GM12878 (cell line): Measurements from ENCODE around the gene DDX39B. TPM values are rescaled to one million over a fixed set of nuclear protein-coding genes. Genes with fewer than 3 reads are reported as not detected.
A peak's percentile ranks its signal among the peaks of the same experiment; 100 is the strongest.

ENCODE experiments used
- IKZF2 ChIP-seq, 2 experiments: fragments of 450-650 bp; IDR thresholded peaks; 2 replicates each; pipeline ENCODE4 v1.6.1; 2017; ENCODE audit warnings: mild to moderate bottlenecking in 2 of 2, moderate library complexity in 2 of 2
- KAT2A ChIP-seq: conservative IDR thresholded peaks from 2 replicates; pipeline ENCODE4 v1.6.1; 2011; ENCODE audit warnings: low read depth, low read length; ENCODE audit not compliant: control insufficient read depth
- NFXL1 ChIP-seq: fragments of 450-650 bp; IDR thresholded peaks from 2 replicates; pipeline ENCODE4 v1.6.1; 2017; ENCODE audit warnings: antibody characterized with exemption, mild to moderate bottlenecking, borderline replicate concordance
- PAX5 ChIP-seq: IDR thresholded peaks from 2 replicates; pipeline ENCODE4 v1.6.1; 2011; ENCODE audit warnings: low read depth, low read length, borderline replicate concordance
- POLR2A ChIP-seq: IDR thresholded peaks from 2 replicates; pipeline ENCODE4 v1.6.1; 2011; ENCODE audit warnings: low read depth, mild to moderate bottlenecking, low read length
- TAF1 ChIP-seq: IDR thresholded peaks from 2 replicates; pipeline ENCODE4 v1.6.1; 2011; ENCODE audit warnings: mild to moderate bottlenecking, low read depth, low read length, borderline replicate concordance
- ZZZ3 ChIP-seq: IDR thresholded peaks from 2 replicates; pipeline ENCODE4 v1.6.1; 2011; ENCODE audit warnings: low read depth; ENCODE audit not compliant: control insufficient read depth, insufficient read length
- polyA plus RNA-seq, 11 experiments: library from polyadenylated mRNA; depleted of rRNA in 4 of 11; unstranded in 6 of 11; stranded (reverse) in 5 of 11; fragments of >200 nt; fragmentation: Nextera tagmentation in 4 of 11; fragmentation: Illumina TruSeq in 1 of 11; extraction: Ambion mirVana in 4 of 11; extraction: Trizol in 1 of 11; gene quantifications; 1 replicate in 1 of 11; 2 replicates in 10 of 11; pipeline versions ENCODE4 v1.2.1 to v1.2.3, GENCODE V29; 2011 to 2016; ENCODE audit warnings: inconsistent platforms in 2 of 11, missing spikeins in 2 of 11, low read depth in 1 of 11
- total RNA-seq, 4 experiments: library from RNA; depleted of rRNA in 3 of 4; stranded (reverse); fragments of >200 nt in 3 of 4; fragmentation: Illumina TruSeq in 1 of 4; extraction: Trizol in 1 of 4; gene quantifications; 2 replicates each; pipeline versions ENCODE4 v1.2.1 to v1.2.3, GENCODE V29; 2013 to 2021
- TF ChIP-seq, protein P1 (sequence below): fragments of 150-350 bp; IDR thresholded peaks from 2 replicates; pipeline ENCODE4 v1.6.1; 2014; ENCODE audit warnings: mild to moderate bottlenecking, low read depth, low read length
- TF ChIP-seq, protein P2 (sequence below): IDR thresholded peaks from 2 replicates; pipeline ENCODE4 v1.6.1; 2012; ENCODE audit warnings: low read depth, low read length, improper control_type of control experiment
- TF ChIP-seq, protein P3 (sequence below): fragments of 450-650 bp; IDR thresholded peaks from 2 replicates; pipeline ENCODE4 v1.6.1; 2017; ENCODE audit warnings: mild to moderate bottlenecking, moderate library complexity
- TF ChIP-seq, protein P4 (sequence below): fragments of 450-650 bp; IDR thresholded peaks from 2 replicates; pipeline ENCODE4 v1.6.1; 2016; ENCODE audit warnings: mild to moderate bottlenecking, moderate library complexity, borderline replicate concordance
- TF ChIP-seq, protein P5 (sequence below): fragments of 450-650 bp; IDR thresholded peaks from 2 replicates; pipeline ENCODE4 v1.6.1; 2017; ENCODE audit warnings: mild to moderate bottlenecking, moderate library complexity

Gene DDX39B
- total and polyA plus RNA-seq, 10 of the 15 experiments (the other 5 are each of a cell fraction or from before 2014, with no cell fraction given): 271 to 661 (median 330) TPM

DNA sequence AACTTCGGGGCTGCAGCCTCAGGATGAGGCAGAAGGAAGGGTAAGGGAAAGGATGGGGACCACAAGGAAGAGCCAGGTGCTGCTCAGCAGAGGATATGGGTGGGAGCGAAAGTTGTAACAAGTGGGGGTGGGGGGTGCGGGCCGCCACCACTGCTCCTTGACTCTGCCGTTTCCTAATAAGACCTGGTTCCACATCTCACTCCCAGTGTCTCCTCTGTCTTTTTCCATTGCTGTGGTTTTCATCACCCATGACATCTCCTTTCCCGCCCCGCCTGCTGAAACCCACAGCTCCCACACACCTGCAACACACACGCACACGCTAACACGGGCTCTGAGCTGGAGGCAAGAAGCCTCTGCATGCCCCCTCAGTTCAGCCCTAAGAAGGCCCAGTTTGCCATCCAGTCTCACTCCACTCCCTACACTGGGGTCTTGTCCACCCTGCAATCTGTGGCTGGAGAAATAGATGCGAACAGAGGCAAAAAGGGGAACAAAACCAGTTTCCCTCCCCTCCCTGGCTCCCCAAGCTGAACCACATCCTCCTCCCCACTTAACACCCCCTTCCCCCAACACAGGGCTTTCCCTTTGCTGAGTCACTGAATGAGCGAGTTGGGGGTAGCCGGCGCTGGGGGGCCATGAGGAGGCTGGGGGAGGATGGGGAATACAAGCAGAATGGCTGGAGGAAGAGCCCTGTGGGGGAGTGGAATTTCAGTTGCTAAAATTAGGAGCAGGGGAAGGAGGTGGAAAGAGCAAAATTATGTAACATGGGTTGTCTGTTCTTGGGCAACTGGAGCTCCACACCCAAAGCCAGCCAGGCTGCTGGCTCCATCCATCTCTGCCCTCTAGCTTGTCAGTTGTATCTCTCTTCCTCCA, 17.1 kb upstream of the DDX39B start (continued):
- TF ChIP-seq, protein P1, sequence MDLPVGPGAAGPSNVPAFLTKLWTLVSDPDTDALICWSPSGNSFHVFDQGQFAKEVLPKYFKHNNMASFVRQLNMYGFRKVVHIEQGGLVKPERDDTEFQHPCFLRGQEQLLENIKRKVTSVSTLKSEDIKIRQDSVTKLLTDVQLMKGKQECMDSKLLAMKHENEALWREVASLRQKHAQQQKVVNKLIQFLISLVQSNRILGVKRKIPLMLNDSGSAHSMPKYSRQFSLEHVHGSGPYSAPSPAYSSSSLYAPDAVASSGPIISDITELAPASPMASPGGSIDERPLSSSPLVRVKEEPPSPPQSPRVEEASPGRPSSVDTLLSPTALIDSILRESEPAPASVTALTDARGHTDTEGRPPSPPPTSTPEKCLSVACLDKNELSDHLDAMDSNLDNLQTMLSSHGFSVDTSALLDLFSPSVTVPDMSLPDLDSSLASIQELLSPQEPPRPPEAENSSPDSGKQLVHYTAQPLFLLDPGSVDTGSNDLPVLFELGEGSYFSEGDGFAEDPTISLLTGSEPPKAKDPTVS: no peak
- TF ChIP-seq, protein P2, sequence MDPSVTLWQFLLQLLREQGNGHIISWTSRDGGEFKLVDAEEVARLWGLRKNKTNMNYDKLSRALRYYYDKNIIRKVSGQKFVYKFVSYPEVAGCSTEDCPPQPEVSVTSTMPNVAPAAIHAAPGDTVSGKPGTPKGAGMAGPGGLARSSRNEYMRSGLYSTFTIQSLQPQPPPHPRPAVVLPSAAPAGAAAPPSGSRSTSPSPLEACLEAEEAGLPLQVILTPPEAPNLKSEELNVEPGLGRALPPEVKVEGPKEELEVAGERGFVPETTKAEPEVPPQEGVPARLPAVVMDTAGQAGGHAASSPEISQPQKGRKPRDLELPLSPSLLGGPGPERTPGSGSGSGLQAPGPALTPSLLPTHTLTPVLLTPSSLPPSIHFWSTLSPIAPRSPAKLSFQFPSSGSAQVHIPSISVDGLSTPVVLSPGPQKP: no peak
- TF ChIP-seq, protein P3, sequence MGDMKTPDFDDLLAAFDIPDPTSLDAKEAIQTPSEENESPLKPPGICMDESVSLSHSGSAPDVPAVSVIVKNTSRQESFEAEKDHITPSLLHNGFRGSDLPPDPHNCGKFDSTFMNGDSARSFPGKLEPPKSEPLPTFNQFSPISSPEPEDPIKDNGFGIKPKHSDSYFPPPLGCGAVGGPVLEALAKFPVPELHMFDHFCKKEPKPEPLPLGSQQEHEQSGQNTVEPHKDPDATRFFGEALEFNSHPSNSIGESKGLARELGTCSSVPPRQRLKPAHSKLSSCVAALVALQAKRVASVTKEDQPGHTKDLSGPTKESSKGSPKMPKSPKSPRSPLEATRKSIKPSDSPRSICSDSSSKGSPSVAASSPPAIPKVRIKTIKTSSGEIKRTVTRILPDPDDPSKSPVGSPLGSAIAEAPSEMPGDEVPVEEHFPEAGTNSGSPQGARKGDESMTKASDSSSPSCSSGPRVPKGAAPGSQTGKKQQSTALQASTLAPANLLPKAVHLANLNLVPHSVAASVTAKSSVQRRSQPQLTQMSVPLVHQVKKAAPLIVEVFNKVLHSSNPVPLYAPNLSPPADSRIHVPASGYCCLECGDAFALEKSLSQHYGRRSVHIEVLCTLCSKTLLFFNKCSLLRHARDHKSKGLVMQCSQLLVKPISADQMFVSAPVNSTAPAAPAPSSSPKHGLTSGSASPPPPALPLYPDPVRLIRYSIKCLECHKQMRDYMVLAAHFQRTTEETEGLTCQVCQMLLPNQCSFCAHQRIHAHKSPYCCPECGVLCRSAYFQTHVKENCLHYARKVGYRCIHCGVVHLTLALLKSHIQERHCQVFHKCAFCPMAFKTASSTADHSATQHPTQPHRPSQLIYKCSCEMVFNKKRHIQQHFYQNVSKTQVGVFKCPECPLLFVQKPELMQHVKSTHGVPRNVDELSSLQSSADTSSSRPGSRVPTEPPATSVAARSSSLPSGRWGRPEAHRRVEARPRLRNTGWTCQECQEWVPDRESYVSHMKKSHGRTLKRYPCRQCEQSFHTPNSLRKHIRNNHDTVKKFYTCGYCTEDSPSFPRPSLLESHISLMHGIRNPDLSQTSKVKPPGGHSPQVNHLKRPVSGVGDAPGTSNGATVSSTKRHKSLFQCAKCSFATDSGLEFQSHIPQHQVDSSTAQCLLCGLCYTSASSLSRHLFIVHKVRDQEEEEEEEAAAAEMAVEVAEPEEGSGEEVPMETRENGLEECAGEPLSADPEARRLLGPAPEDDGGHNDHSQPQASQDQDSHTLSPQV: no peak
- TF ChIP-seq TAF1 (peak; percentile 46; the same call in 1 of the 2 replicates), PAX5 (peak; percentile 87), KAT2A (no peak), POLR2A (peak; percentile 76), IKZF2 (IDR thresholded peaks at IDR 0.05) (peak; percentile 98 to 99), ZZZ3 (no peak), NFXL1 (no peak)
- TF ChIP-seq, protein P4, sequence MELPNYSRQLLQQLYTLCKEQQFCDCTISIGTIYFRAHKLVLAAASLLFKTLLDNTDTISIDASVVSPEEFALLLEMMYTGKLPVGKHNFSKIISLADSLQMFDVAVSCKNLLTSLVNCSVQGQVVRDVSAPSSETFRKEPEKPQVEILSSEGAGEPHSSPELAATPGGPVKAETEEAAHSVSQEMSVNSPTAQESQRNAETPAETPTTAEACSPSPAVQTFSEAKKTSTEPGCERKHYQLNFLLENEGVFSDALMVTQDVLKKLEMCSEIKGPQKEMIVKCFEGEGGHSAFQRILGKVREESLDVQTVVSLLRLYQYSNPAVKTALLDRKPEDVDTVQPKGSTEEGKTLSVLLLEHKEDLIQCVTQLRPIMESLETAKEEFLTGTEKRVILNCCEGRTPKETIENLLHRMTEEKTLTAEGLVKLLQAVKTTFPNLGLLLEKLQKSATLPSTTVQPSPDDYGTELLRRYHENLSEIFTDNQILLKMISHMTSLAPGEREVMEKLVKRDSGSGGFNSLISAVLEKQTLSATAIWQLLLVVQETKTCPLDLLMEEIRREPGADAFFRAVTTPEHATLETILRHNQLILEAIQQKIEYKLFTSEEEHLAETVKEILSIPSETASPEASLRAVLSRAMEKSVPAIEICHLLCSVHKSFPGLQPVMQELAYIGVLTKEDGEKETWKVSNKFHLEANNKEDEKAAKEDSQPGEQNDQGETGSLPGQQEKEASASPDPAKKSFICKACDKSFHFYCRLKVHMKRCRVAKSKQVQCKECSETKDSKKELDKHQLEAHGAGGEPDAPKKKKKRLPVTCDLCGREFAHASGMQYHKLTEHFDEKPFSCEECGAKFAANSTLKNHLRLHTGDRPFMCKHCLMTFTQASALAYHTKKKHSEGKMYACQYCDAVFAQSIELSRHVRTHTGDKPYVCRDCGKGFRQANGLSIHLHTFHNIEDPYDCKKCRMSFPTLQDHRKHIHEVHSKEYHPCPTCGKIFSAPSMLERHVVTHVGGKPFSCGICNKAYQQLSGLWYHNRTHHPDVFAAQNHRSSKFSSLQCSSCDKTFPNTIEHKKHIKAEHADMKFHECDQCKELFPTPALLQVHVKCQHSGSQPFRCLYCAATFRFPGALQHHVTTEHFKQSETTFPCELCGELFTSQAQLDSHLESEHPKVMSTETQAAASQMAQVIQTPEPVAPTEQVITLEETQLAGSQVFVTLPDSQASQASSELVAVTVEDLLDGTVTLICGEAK: no peak; the same call in 1 of the 2 replicates
- TF ChIP-seq, protein P5, sequence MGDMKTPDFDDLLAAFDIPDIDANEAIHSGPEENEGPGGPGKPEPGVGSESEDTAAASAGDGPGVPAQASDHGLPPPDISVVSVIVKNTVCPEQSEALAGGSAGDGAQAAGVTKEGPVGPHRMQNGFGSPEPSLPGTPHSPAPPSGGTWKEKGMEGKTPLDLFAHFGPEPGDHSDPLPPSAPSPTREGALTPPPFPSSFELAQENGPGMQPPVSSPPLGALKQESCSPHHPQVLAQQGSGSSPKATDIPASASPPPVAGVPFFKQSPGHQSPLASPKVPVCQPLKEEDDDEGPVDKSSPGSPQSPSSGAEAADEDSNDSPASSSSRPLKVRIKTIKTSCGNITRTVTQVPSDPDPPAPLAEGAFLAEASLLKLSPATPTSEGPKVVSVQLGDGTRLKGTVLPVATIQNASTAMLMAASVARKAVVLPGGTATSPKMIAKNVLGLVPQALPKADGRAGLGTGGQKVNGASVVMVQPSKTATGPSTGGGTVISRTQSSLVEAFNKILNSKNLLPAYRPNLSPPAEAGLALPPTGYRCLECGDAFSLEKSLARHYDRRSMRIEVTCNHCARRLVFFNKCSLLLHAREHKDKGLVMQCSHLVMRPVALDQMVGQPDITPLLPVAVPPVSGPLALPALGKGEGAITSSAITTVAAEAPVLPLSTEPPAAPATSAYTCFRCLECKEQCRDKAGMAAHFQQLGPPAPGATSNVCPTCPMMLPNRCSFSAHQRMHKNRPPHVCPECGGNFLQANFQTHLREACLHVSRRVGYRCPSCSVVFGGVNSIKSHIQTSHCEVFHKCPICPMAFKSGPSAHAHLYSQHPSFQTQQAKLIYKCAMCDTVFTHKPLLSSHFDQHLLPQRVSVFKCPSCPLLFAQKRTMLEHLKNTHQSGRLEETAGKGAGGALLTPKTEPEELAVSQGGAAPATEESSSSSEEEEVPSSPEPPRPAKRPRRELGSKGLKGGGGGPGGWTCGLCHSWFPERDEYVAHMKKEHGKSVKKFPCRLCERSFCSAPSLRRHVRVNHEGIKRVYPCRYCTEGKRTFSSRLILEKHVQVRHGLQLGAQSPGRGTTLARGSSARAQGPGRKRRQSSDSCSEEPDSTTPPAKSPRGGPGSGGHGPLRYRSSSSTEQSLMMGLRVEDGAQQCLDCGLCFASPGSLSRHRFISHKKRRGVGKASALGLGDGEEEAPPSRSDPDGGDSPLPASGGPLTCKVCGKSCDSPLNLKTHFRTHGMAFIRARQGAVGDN: peak; percentile 21; the same call in 1 of the 2 replicates
